HG03378 (cell line): ENCODE data around the gene TRIM24.
"Not testable (repeated sequence)": the region's sequence is repeated elsewhere in the genome, so short reads cannot be mapped to it uniquely, and the experiment has no call there.

Experiments
- ATAC-seq: cut with Tn5 transposase; IDR thresholded peaks from one replicate; pipeline ENCODE4 v1.9.1; 2021; ENCODE audit warnings: mild to moderate bottlenecking, moderate library complexity; ENCODE audit not compliant: unreplicated experiment

The TRIM24 gene

GRCh38 chr7:138491612-138492386, 31.7 kb downstream of the TRIM24 start:
- ATAC-seq, result no peak

GRCh38 chr7:138492423-138492822, 32.4 kb downstream of the TRIM24 start:
- ATAC-seq, result no peak

- no peak for ATAC-seq
Observed at GRCh38 chr7:138493535-138493934, 33.5 kb downstream of the TRIM24 start.

GRCh38 chr7:138495485-138495884, 35.4 kb downstream of the TRIM24 start:
- no peak for ATAC-seq

- ATAC-seq, result no peak
Observed at GRCh38 chr7:138499340-138499739, 39.3 kb downstream of the TRIM24 start.

- ATAC-seq, result not testable (repeated sequence)
Observed at GRCh38 chr7:138500303-138500702, 40.2 kb downstream of the TRIM24 start.

- ATAC-seq, result no peak
Observed at GRCh38 chr7:138500892-138501291, 40.8 kb downstream of the TRIM24 start.

GRCh38 chr7:138502023-138502767, 42.1 kb downstream of the TRIM24 start:
- ATAC-seq, result no peak

GRCh38 chr7:138505361-138505873, 45.4 kb downstream of the TRIM24 start:
- no peak for ATAC-seq

GRCh38 chr7:138506764-138507163, 46.7 kb downstream of the TRIM24 start:
- ATAC-seq, result no peak

- no peak for ATAC-seq
Observed at GRCh38 chr7:138510003-138510402, 49.9 kb downstream of the TRIM24 start.

- no peak for ATAC-seq
Observed at GRCh38 chr7:138512092-138512858, 52.2 kb downstream of the TRIM24 start.

- no peak for ATAC-seq
Observed at GRCh38 chr7:138512885-138513284, 52.8 kb downstream of the TRIM24 start.

- no peak for ATAC-seq
Observed at GRCh38 chr7:138513344-138513871, 53.3 kb downstream of the TRIM24 start.

GRCh38 chr7:138514044-138514443, 54.0 kb downstream of the TRIM24 start:
- no peak for ATAC-seq

- ATAC-seq, result peak; percentile 76
Observed at GRCh38 chr7:138515001-138515528, 55.0 kb downstream of the TRIM24 start.

- no peak for ATAC-seq
Observed at GRCh38 chr7:138519061-138519798, 59.2 kb downstream of the TRIM24 start.

GRCh38 chr7:138520742-138521141, 60.7 kb downstream of the TRIM24 start:
- no peak for ATAC-seq

- no peak for ATAC-seq
Observed at GRCh38 chr7:138521837-138522461, 61.9 kb downstream of the TRIM24 start.

- no peak for ATAC-seq
Observed at GRCh38 chr7:138524259-138524658, 64.2 kb downstream of the TRIM24 start.
